GM11168 (cell line): ENCODE results near the gene TBX1.
"Not testable (repeated sequence)": the region's sequence is repeated elsewhere in the genome, so short reads cannot be mapped to it uniquely, and the experiment has no call there.

Source experiments
- in situ Hi-C: fragments of 300-500 bp; cut with MboI; formaldehyde crosslinking; loops from one replicate; pipeline ENCODE4 v1.12.0; 2022; ENCODE audit warnings: low sequenced_read_pairs; ENCODE audit not compliant: unreplicated experiment

Gene TBX1

DNA sequence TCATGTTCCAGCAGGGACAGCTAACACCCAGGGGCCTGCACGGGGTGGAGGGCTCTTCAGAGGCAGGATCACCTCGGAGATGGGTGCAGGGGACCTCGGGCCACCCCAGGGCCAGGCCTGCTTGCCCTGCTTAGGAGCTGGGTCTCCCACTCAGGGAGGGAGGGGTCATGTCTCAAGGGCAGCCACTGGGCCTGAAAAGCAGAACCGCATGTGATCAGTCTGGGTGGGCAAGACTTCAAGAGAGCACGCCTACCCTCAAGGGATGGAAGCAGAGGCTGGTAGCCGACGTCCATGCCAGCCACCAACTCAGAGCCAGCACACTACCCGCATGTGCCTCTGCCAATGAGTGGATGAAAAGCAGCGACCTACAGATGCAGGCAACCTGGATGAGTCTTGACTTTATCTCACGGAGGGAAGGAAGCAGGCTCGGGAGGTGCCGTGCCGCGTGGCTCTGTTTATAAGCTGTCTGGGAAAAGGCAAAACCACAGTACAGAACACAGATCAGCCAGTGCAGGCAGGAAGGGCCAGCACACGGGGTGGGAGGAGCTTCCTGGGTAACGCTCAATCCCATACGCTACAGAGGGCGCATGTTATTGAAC is 16.0 kb downstream of the TBX1 start:
- in situ Hi-C loops: no loop called here

DNA sequence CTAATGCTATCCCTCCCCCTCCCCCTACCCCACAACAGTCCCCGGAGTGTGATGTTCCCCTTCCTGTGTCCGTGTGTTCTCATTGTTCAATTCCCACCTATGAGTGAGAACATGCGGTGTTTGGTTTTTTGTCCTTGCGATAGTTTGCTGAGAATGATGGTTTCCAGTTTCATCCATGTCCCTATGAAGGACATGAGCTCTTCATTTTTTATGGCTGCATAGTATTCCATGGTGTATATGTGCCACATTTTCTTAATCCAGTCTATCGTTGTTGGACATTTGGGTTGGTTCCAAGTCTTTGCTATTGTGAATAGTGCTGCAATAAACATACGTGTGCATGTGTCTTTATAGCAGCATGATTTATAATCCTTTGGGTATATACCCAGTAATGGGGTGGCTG is 16.6 kb downstream of the TBX1 start:
- in situ Hi-C loops: not testable (repeated sequence)

DNA sequence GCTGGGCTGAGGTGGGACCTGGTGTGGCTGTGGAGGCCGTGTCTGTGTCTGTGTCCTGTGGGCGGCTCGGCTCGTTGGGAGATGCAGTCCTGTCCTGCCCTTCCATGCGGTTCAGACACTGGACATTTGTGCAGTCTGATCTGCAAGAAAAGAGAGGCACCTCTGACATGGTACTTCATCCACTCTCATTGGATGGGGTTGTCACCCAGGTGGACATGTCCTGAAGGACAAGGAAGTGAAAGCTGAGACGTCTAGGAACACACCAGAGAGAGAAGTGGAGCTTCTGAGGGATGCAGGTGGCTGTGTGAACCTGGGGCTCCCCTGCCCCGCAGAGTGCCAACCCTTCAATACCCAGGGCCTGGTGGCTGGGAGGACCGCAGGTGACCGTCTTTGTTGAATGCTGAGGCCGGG is 18.4 kb downstream of the TBX1 start:
- in situ Hi-C loops: no loop called here

DNA sequence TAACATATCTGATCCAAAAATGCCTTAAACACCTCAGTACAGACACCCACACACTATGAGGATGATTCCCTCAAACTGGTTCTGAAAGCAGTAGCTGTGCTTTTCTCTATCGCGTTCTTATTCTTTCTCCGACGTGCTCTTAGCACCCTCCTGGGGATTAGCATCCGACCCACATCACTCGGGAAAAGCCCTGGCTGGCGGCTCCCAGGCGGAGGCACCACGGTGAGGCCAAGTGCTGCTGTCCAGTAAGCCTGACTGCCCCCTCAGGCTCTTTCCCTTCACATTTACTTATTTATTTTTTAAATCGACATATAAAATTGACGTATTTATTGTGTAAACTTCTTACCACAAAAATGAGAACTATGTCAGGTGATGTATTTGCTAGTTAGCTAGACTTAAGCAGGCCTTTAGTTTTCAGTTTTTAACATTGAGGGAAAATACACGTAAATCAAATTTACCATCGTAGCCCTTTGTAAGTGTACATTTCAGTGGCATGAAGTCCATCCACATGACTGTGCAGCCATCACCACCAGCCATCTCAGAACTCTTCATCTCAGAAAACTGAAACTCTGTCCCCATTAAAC is 19.2 kb downstream of the TBX1 start:
- in situ Hi-C loops: no loop called here

DNA sequence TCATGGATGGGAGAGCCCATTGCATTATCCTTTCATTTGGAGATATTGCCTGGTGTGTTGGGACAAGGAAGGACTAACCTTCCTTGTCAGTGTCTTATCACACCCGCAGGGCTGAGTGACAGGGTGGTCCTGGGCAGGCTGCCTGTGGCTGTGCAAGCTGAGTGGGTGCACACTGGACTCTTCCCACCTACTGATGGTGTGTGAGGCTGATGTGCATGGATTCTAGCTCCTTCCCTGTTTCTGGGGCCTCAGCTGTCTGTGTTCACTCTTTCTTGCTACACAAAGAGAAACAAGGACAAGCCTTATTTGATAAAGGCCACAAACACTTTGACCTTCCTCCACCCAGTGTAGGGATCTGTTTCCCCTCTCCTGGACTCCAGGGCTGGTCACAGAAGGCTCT is 22.0 kb downstream of the TBX1 start:
- in situ Hi-C loops: no loop called here

DNA sequence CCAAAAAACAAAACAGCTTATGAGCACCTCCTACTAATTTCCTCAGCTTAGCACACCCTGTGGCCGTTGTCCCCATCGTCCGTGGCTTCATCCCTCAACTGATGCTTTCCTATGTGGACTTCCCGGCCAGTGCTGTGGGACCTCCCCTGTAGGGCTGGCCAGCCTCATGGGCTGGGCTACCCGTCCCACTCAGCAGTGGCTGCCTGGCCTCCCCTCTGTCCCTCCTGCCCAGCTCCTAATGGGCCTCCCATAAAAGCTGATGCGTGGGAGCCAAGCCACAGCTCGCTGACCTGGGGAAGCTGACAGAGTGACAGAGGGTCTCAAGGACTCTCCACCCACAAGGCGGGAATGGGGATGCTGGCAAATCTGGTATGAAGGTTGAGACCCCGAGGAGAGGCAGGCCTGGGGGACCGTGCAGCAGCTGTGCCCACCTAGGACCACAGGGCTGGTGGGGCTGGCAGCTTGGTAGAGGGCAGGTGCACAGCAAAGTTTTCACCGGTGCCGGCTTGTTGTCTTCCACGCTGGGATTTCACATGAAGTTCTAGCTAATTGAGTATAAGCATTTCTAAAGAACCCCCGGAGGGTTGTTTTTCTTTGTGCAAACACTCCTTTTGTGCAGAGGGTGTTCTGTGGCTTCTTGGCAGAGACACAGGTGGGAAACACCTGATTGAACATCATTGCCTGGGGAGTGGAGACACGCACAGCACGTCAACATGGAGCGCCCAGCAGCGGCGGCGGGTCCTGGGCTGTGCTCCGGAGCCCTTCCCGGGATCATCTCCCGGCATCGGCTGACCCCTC is 23.2 kb downstream of the TBX1 start:
- in situ Hi-C loops: no loop called here

DNA sequence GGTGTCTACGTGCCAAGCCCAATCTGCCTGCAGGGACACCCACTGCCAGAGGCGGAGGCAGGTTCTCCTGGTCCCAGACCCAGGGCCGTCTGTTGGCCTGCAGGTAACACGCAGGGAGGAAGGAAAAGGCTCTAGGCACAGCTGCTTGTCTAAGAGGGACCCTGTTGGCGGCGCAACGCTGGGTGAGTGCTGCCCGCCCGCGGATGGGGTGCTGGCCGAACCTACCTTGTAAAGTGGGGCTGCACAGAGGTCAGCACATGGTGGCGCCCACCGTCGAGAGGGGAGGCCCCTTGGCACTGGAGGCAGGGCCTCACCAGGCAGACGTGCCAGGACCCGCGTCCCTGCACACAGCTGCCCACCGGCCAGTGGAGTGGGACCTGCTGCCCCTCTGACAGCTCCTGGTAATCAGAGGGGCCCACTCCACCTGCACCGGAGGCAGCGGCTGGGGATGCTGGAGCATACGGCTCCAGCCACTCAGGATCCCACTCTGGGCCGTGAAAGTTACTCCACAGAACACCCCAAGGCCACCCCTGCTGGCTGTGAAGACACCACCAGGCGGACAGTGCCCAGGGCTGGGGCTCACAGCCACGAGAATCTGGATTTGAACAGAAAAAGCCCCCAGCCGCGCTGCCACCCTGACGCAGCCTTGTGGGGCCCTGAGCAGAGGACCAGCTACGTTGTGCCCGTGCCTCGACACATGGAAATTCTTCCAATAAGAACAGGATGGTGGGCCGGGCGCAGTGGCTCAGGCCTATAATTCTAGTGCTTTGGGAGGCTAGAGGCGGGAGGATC is 24.0 kb downstream of the TBX1 start:
- in situ Hi-C loops: no loop called here

DNA sequence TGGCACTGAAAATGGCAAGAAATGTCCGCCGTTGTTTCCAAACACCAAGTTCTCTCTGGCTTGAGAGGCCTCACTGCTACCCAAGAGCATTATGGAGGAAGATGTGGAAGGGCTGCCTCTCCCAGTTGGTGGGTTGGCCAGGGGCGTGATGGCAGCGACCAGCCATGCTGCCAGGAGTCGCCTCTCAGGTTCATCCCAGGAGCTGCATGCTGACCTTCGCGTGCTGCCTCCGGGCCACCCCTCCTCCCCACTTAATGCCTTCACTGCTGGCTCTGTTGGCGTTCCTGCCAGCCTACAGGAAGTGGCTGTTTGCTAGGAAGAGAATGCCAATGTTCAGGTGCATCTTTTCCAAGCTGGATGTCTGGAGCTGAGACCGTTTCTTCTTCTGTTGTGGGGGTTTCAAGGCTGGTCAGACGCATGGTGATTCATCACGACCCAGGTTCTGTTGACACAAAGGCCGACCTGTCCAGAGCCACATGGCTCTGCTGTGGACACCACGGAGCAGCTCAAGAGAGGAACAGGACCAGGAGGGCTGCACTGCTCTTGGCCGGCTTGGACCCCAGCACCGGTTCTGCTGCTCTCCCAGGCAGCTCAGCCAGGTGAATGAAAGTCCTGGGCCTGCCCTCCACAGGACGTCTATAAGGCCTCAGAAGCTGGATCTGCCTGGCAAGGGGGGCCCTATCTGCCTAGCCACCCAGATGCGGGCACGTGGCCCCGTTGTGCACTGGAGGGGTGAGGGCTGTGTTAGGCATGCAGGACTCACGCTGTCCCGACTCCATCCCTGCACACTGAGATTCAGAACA is 25.1 kb downstream of the TBX1 start:
- in situ Hi-C loops: no loop called here

DNA sequence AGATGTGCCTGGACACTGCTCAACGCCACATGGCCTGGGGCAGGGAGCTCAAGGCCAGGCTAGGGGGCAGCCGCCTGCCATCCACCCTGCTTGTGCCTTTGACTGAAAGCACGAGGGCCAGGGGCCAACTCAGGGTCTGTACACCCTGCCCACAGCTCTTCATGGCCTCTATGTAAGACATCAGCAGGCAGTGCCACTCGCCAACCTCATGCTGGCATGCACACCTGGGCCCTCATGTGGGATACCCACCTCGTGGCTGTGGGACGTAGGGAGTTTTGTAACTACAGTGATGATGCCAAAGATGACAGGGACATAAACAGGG is 25.6 kb downstream of the TBX1 start:
- in situ Hi-C loops: no loop called here

DNA sequence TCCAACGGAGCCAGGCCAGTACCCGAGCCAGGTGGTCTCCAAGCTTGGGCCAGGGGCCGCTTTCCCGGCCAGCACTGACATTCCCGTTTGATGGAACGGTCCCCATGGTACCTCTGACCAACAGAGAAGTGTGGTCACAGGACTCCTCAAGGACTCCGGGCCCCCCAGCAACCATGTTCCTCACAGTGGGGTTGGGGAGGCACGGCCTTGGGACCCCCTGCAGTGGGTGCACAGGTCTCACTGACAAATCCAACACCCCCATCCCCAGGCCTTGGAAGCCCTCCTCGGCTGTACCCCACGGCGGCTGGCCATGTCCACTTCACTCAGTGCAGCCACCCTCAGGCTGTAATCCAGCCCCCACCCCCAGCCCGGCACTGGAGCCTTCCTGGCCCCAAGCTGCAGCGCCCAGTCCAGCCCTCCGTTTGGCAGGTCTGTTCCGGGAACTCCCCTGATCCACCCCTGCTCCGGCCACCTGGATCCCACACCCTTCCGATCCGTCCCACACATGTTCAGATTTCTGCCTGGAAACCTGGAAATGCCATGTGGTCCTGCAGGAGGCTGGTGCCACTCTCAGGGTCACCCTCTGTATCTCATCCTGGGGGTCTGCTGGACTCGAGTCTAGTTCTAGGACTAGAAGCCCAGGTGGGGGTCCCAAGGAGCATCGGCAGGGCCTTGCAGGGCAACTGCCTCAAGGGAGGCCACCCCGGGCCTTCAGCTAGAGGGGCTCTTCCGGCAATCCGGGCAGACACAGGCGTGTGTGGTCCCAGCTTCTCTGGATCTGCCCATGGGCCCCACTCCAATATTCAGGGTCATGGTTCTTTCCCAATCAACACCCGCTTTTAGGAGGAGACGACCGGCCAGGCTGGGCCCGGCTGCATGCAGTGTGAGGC is 26.6 kb downstream of the TBX1 start:
- in situ Hi-C loops: no loop called here

DNA sequence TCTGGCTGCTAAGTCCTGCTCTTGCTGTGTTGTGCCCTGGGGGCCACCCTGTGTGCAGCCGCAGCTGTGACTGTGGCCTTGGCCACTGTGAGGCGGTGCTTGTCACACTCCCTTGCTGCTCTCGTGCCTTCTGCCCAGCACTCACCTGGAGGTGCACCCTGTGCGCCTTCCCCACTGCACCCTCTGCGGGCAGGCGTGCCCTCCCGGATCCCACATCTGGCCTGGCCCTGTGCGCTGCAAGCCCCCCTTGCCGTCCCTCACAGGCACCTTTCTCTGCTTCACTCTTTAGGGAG is 27.2 kb downstream of the TBX1 start:
- in situ Hi-C loops: no loop called here

DNA sequence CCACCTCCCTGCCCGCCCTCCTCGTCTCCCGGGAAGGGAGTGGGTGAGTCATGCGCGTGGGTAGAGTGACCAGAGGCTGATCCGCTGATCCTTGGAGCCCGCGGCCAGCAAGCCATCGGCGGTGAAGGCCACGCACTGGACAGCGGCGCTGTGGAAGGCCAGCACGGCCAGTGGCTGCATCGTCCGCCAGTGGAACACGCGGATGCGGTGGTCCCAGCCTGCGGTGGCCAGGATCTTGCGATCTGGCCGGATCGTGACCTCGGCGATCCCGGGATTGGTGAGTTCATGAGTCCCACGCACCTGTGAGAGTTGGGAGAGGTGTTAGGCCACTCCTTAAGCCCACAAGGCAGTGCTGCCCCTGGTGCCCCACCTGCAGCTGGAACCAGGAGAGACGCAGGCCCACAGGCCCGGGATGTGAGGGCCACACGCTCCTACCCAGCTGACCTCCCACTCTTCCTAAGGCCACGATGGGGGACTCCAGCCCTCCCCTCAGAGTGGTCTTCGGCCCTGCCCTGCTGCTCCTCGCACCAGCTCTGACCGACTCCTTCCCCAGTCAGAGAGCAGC is 28.2 kb downstream of the TBX1 start:
- in situ Hi-C loops: no loop called here

DNA sequence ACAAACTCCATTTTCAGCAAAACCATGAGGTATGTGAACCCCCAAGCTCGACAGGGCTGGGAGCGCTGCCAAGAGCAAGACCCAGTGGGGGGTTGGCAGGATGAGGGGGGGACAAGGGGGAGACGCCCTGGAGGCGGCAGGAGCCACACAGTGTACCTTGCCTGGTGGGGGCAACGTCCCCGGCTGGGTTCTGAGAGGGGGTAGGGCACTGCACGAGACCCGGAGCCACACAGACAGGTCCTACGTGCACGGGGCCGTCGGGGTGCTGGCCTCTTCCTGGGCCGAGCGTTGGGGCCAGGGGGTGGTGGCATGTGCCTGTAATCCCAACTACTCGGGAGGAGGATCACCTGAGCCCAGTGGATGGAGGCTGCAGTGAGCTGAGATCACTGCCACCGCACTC is 28.8 kb downstream of the TBX1 start:
- in situ Hi-C loops: no loop called here

DNA sequence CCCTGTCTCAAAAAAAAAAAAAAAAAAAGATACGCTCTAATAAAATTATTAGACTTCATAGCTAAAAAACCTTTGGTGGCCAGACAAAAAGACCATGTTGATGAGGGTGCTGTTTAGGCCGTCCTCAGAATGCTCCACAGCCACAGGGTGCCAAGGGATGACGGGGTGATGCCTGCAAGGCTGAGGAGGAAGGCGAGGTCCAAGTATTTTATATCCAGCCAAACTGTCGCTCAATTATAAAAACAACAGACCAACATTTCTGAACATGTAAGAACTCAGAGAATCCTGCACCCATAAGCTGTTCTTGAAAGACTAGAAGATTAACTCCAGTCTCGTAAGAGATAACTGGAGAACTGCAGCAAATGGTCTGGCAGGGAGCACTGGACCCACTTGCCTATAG is 29.2 kb downstream of the TBX1 start:
- in situ Hi-C loops: no loop called here

DNA sequence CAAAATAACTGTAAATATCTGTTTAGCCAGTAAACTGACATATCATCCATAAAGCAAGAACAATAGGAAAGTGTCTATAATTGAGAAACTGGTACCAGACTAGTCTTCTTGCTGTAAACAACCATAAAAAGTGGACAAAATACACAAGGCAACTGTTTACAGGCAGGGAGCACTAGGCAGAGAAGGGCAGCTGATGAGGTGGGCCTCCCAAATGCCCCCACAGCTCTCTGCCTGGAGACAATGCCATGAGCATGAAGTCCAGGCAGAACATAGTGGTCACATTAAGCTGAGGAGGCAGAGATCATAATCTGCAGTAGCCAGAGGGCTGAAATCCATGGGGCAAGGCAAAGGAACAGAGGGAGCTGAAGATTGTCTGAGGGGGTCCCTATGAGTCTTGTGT is 30.7 kb downstream of the TBX1 start:
- in situ Hi-C loops: no loop called here

DNA sequence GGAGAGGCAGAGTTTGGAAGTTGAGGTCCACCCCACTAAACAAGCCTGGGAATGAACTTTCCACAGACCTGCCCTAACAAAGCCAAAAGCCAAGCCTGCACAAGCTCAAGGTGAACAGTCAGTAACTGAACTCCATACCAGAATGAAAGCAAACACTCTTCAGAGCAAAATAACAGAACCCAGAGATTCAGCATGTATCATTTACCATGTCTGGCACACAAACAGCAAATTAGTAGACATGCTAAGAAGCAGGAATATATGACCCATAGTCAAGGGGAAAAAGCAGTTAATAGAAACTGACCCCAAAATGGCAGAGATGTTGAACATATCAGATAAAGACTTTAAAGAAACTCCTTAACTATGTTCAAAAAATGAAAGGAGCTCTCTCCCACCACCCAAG is 31.3 kb downstream of the TBX1 start:
- in situ Hi-C loops: no loop called here

DNA sequence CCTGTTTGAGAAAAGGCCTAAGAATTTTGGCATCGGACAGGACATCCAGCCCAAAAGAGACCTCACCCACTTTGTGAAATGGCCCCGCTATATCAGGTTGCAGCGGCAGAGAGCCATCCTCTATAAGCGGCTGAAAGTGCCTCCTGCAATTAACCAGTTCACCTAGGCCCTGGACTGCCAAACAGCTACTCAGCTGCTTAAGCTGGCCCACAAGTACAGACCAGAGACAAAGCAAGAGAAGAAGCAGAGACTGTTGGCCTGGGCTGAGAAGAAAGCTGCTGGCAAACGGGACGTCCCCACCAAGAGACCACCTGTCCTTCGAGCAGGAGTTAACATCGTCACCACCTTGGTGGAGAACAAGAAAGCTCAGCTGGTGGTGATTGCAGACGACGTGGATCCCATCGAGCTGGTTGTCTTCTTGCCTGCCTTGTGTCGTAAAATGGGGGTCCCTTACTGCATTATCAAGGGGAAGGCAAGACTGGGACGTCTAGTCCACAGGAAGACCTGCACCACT is 31.9 kb downstream of the TBX1 start:
- in situ Hi-C loops: not testable (repeated sequence)

DNA sequence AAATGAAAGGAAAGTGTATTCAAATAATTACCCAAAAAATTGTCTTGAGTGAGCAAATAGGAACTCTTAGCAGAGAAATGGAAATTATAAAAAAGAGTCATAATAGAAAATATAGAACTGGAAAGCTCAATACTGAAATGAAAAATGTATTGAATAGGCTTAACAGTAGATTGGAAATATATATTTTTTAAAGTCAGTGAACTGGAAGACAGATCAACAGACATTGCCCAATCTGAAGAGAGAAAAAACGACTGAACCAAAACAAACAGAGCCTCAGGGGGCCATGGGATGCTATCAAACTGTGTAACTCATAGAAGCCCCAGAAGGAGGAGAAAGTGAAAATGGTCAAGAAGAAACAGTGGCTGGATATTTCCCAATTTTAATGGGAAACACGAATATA is 32.6 kb downstream of the TBX1 start:
- in situ Hi-C loops: no loop called here

DNA sequence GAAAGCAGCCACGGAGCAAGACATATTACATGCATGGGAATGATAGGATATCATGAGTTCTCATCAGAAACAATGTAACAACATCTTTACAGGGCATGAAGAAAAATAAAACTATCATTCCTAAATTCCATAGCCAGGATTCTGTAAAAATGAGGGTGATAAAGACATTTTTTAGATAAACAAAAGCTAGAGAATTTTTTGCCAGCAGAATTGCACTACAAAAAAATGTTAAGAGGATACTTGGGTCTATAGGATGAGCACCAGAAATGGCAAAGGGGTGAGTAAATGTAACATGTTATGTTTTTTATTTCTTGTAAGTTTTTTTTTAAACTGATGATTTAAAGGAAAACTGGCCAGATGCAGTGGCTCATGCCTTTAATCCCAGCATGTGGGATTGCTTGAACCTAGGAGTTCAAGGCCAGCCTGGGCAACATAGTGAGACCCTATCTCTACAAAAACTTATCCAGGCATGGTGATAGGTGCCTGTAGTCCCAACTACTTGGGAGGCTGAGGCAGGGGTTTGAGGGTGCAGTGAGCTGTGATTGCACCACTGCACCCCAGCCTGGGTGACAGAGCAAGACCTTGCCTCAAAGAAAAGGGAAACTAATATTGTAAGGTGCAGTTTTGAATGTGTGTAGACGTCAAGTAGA is 33.2 kb downstream of the TBX1 start:
- in situ Hi-C loops: no loop called here
